NCI-H1930 (cell line): Measurements from ENCODE around the gene KRT17.
"Not testable (repeated sequence)": the region's sequence is repeated elsewhere in the genome, so short reads cannot be mapped to it uniquely, and the experiment has no call there.

ENCODE experiments used
- DNase-seq, 2 experiments: peaks; one replicate each; lab custom pipeline; 2025; lab: John Stamatoyannopoulos, UW

KRT17 gene

DNA sequence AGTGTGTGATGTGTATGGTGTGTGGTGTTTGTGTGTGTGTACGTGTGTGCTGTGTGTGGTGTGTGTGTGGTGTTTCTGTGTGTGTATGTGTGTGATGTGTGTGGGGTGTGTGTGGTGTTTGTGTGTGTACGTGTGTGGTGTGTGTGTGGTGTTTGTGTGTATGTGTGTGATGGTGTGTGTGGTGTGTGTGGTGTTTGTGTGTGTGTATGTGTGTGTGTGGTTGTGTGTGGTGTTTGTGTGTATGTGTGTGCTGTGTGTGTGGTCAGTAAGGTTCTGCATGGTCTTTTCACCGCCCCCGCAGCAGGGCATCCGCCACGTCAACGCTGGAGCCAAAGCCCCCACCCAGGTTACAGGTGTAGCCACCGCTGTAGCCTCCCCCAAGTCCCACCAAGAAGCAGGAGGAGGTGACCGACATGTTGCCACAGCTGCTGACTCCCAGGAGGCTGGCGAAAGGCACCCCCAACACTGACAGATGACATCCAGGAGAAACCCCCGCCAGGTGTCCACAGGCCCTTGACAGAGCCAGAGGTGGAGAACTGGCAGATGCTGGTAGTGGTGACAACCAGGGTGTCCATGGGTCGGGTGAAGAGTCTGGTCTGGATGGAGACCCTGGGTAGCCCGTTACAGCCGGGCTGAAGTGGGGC is 9.3 kb upstream of the KRT17 start:
- no peak for DNase-seq

DNA sequence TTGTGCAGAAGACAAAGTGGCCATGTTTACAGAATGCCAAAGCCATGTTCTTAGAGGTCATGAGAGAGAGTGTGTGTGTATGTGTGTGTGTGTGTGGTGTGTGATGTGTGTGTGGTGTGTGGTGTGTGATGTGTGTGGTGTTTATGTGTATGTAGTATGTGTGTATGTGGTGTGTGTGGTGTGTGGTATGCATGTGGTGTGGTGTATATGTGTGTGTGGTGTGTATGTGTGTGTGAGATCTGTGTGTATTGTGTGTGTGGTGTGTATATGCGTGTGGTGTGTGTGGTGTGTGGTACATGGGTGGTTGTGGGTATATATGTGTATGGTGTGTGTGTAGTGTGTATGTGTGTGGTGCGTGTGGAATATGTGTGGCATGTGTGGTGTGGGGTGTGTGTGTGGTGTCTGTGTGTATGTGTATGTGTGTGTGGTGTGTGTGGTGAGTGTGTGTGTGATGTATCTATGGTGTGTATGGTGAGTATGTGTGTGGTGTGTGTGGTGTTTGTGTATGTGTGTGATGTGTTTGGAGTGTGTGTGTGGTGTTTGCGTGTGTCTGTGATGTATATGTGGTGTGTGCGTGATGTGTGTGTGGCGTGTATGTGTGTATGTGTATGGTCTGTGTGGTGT is 8.2 kb upstream of the KRT17 start:
- no peak for DNase-seq

DNA sequence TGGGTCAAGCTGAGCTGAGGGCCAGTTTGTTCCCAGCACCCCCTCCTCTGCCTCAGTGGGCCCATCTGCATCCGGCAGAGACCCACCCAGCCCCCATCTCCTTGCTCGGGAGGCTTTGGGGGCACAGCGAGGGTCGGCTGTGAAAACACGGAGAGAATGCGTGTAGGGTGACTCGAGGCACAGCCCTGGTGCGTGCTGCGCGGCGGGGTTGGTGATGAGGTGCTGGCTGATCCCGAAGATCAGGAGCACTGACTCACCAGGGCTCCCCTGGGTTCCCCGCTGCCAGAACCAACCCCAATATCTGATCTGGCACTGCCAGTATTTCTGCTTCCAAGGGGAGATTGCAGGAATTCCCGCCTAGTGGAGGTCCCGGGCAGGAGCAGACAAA is 7.5 kb upstream of the KRT17 start:
- no peak for DNase-seq

DNA sequence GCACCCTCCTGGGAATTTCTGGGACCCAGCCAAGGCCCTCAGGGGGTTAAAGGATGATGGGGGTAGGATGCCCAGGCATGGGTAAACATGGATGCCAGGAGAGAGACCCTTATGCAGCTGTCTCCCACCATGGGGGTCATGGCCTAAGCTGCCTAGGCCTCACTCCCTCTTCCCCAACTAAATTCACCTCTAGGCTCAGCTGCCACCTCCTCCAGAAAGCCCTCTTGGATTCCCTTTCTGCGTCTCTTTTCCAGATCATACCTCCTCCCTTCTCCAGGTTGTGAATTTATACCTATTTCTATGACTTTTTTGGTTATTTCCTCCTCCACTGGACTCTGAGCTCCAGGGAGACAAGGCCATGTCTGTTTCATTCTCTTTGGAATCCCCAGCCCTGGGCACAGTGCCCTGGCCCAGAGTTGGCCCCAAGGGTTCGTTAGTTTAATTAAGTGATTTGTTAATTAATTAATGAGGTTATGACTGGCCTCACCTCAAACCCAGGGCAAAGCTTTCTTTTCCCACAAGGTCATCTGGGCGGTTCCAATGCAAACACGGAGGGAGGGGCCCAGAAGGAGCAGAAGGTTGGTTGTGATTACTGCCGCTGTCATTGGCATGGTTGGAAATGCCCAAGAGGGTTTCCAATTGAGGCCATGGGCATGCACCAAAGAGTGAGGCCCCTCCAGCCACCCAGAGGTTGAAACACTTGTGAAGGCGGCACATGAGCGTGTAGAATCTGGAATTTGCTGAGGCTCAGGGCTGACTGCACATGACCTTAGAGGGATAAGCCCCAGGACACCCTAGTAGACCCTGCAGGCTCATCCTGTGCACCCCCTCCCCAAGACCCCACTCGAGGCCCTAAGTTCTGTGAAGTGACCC is 6.9 kb upstream of the KRT17 start:
- no peak for DNase-seq

DNA sequence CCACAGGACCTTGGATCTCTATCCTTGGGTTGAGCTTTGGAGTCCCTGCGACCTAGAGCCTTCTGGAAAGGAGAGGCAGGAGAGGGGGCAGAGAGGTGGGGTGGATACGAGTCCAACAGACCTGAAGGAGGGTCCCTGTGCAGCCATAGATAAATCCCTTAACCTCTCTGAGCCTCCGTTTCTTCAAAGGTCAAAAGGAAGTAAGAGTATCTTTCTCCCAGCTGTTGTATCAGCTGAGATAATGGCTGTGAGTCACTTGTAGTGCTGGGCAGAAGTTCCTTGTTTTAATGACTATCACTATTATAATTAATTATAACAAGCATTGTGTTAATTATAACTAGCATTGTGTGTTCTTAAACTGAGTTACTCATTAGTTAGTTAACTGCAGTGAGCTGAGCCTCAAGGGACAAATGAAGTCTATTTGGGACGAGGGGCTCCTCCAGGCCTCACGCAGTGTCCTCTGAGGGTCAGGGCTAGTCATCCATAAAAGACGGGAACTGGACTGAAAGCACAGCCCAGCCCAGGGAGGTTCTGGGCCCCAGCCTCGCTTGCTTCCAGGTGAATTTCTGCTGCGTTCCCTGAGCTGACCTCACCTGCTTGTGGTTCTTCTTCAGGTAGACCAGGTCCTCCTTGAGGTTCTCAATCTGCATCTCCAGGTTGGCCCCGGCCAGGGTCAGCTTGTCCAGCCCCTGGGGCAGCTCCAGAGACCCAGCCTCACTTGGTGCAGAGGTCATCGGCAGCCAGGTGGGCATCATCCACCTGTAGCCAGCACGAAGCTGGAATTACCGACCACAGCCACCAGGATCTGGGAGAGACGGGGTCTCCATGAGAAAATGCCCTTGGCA is 5.7 kb upstream of the KRT17 start:
- DNase-seq: no peak

DNA sequence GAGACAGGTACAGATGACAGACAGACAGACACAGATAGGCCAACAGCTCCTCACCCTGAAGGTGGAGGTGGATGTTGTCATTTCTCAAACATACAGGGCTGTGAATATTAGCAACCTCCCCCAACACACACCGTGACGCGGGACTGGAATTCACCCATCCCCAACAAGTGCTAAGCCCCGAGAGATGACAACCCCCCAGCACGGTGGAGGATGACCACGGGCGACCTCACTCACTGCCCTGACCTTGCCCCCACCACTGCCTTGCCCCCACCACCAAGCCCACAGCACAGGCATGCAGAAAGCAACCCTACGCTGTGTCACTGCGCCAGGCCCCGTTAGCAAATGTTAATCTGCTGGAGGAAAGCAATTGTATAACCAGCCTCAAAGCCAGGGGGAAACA is 4.9 kb upstream of the KRT17 start:
- DNase-seq: no peak

DNA sequence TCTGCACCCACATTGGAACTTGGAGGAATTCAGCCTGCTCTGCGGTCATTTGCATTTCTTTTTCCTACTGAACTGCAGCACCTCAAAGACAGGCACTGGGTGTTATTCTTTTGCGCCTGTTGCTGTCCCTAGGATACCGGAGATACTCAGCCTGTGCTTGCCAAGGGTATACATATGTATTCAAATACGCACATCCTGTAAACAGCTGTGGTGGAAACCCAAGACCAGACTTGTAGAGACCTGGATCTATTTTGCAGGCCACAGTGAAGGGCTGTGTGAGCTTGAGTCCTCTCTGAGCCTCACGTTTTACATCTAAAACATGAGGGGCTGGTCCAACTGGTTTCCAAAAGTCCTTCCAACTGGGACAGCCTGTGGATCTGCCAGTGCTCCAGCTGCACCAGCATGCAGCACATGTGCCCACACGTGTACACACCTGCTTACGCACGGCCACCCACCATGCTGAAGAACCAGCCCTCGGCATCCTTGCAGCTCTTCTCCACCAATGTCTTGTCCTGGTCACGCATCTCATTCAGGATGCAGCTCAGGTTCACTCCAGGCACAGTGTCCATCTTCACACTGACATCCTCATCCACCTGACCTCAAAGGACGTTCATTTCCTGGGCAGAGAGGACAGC is 4.4 kb upstream of the KRT17 start:
- DNase-seq: not testable (repeated sequence)

DNA sequence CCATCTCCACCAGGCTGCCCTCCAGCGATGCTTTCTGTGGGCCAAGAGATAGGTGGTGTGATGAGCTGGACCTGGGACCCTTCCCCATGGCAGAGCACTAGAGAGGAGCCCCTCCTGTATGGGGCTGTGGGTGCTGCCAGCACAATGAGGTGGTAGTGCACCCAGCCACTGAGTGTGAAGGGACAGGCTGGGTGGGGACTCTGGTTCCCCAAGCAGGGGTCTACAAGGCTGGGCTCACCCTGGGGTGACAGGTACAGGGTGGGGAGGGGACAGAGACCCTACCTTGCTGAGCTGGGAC is 3.6 kb upstream of the KRT17 start:
- not testable (repeated sequence) for DNase-seq

DNA sequence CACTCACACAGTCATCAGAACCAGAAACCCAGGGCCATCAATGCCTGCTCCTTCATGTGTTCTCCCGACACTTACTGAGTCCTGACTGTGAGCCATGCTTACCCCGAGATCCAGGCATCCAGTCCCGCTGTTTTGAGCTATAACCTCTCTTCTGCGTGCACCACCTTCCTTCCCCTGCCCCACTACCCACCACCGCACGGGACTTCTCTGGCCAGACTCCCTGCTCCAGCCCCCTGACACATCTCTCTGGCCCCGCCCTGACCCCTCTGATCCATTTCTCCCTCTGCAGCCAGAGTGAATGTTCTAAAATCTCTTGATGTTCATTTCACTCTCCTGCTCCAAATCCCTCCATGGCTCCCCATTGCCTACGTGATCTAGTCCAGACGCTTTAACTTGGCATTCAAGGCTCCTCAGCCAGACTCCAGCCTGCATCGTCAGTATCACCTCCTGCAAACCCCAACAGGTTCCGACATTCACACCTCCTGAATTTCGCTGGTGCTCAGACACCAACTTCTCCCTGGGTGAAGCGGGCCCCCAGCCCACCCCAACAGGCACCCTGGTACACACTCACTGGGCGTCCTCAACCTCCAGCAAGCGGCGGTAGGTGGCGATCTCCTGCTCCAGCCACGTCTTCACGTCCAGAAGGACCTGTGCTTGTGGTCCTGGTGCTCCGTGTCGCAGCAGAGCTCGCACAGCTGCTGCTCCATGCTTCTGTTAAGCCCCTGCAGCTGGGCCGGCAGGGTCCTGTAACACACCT is 3.1 kb upstream of the KRT17 start:
- DNase-seq: no peak

DNA sequence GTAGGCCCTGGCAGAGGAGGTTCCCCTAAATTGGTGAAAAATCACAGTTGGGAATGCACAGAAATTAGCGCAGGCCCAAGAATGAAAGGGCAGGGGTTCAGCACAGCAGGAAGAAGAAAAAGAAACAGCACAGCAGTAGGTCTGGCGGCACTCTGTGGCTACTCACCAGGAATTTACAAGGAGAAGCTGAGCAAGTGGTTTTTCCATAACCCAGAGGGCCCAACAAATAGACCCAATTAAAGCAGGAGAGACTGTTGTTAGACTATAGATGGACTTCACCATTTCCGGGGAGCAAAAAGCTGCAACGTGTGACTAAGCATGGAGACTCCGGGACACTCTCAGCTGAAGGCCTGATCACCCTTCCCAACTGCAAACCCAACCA is 2.5 kb upstream of the KRT17 start:
- not testable (repeated sequence) for DNase-seq

DNA sequence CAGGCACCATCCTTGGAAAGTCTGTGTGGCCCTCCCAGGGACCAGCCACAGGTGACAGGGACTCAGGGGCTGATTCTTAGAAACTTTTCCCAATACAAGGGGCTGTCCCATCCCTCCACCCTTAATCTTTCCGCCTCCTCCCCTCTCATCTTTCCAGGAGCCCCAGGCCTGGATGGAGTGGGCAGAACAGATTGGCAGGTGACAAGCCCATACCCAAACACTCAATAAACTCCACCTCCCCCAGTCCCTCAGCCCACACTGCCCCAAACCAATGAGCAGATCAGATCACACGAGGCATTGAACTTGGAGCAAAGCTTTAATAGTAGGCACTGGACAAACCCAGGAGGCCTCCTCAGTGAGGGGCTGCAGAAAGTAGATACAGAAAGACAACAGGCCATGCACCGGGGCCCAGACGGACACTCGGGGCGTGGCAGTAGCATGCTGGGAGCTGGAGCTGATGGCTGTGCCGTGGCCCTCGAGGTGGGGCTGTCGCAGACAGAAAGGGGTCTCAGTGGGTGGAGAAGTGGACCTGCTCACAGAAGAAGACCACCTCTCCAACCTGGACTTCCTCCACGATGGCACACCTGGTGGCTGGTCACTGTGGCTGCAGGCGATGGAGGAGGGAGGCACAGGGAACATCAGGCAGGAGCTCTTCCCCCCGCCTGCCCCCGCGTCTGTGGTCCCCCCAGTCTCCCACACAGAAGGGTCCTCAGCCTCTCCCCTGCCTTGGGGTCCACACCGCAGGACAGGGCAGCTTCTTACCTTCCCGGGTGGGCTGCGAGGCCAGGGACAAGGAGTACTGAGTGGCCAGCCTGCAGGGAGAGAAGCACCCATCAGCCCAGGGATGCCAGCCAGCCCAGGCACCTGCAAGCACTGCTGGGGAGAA is 1.9 kb upstream of the KRT17 start:
- not testable (repeated sequence) for DNase-seq

DNA sequence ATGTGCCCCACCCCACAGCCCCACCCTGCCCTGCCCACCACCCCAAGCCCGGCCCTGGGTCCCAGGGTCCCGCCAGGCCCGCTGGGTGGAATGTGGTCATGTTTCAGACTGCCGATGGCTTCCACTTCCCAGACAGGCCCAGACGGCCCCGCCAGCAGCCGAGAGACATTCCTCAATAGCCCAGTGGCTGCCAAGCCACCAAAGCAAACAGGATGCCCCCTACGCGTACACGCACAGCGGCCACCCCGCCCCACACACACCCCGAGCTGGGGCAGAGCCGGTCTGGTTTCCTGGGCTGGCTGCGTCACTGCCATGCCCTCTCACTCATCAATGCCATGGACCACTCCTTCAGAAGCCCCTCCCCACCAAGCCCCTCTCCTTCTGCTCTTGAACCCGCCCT is 1.2 kb upstream of the KRT17 start:
- DNase-seq: no peak

DNA sequence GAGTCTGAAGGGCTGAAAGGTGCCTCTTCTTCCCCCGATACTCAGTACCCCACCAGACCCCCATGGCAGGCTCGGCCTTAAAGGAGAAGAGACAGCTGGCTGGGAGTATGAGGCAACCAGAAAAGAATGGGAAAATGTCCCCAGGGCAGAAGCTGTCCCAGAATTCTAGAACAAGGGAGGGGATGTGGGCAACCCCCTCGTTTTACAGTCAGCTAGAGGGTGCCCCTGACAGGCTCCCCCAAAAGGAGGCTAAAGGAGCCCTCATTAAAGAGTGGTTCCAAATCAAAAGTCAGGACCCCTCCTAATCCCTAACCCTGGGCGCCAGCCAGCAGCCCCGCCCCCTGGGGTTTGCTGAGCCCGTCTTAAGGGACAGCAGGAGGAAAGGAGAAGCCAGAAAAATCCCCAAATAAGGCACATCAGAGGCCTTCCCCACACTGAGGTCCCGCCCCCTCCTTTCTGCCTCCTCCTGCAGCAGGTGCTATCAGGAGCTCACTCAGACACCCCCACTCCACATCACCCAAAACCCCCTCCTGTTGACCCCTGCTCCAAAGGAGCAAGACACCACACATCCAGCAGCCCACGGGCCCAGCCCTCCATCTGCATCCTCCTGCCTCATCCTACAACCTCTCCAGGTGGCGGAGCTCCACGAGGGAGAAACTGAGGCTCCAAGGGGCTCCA is 1.1 kb downstream of the KRT17 start:
- DNase-seq: not testable (repeated sequence)

DNA sequence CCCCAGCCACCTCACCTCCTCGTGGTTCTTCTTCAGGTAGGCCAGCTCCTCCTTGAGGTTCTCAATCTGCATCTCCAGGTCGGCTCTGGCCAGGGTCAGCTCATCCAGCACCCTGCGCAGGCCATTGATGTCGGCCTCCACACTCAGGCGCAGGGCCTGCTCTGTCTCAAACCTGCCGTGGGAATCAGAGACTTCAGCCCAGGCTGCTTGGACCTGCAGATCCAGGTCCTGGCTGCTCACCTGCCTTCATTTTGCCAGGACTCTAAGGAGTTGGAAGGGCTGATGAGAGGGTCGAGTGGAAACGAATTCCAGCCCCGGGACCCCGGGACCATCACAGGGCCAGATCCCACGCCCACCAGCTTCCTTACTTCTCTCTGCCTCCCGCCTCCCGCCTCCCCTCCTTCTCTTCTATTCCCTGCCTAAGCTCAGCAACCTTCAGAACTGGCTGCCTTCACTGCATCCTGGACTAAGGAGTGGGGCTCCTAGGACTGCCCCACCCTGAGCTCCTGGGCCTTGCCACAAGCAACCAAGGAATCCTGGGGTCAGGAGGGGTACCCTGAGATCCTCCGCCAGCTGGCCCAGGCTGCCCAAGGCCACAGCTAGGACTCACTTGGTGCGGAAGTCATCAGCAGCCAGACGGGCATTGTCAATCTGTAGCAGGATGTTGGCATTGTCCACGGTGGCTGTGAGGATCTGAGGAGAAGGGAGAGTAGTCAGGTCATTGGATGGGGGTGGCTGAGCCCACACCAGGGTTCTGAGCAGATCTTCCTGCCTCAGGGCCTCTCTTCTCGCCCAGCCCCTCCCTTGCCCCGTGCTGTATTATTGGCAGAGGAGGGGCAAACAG is 1.8 kb downstream of the KRT17 start:
- DNase-seq: not testable (repeated sequence)

DNA sequence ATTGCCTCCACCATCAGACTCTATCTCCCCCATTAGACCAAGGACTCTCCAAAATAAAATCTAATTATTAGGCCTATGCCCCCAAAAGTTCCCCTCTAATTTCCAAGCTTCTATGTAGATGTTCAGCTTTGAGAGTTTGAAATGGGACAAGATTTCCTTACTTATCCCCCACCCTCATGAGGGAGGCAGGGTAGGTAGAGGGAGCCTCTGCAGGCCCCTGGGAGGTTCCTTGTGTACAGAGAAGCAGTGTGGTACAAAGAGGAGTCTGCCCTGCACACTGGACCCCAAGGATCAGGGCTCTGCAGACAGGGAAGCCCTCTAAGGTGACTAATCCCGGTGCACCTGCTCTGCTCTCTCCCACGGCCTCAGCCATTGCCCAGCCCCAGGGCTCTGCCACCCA is 2.5 kb downstream of the KRT17 start:
- no peak for DNase-seq

DNA sequence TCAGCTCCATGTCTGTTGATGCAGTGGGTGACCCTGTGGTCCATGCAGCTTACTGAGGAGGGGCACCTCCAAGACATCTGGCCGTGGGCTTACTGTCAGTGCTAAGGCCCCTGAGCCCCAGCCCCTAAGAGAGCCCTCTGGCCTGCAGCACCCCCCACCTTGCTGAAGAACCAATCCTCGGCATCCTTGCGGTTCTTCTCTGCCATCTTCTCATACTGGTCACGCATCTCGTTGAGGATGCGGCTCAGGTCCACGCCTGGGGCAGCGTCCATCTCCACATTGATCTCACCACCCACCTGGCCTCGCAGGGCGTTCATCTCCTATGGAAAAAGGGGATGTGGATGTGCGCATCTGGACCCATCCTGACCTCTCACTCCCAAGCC is 2.9 kb downstream of the KRT17 start:
- not testable (repeated sequence) for DNase-seq

DNA sequence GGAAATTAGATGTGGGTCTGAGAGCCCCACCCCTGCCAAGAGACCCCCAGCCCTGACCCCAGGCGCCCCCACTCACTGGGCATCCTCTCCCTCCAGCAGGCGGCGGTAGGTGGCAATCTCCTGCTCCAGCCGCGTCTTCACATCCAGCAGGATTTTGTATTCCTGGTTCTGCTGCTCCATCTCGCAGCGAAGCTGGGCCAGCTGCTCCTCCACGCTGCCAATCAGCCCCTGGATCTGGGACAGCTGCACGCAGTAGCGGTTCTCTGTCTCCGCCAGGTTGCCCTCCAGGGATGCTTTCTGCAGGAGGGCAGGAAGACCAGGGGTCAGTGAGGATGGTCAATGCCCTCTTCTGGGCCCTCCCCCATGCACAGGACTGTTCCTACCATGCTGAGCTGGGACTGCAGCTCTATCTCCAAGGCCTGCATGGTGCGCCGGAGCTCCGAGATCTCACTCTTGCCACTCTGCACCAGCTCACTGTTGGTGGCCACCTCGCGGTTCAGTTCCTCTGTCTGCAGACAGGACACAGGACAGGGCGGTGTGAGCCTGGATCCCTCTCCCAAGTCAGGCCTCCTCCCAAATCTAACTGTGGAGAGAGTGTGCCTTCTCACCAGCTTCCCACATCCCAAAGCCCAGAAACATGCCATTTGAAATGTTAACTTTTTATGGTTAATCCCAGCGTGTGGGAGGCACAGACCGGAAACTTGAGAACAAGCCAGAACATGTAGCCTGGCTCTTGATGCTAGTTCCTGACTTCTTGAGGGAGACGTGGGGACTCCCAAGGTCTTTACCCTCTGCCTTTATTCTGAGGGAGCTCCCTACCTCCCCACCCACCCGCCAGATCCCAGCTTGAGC is 3.6 kb downstream of the KRT17 start:
- DNase-seq: no peak
